ENCODE measurements around the gene ARHGAP22.

ARHGAP22 gene

GRCh38 chr10:48520594-48520993 is 84.3 kb downstream of the ARHGAP22 start:
- TF ChIP-seq GATA3 (IDR thresholded peaks at IDR 0.05; ENCODE audit: low read depth, low read length): no peak
- TF ChIP-seq GATA2 (IDR thresholded peaks at IDR 0.05; ENCODE audit: low read depth, low read length): no peak

DNA sequence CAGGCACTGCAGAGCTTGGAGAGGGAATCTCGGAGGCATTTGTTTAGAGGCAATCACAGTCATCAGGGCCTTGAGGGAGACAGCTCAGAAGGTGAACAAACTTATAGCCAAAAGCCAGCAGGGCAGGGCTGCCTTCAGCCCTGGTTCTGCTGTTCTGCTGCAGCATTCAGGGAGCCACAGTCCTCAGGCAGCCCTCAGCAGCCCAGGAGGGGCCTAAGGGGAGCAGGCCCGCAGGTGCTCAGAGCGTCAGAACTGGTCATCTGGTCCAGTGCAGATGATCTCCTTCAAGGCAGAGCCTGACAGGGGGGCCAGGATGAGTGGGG is 84.7 kb downstream of the ARHGAP22 start:
- no peak for TF ChIP-seq GATA3 (IDR thresholded peaks at IDR 0.05; ENCODE audit: low read depth, low read length)
- TF ChIP-seq GATA2 (IDR thresholded peaks at IDR 0.05; ENCODE audit: low read depth, low read length): no peak

- TF ChIP-seq GATA2 (IDR thresholded peaks at IDR 0.05; ENCODE audit: low read depth, low read length) (peak; percentile 31; the same call in 1 of the 2 replicates), GATA3 (IDR thresholded peaks at IDR 0.05; ENCODE audit: low read depth, low read length) (no peak)
Measured at GRCh38 chr10:48519481-48520183, 85.2 kb downstream of the ARHGAP22 start.

GRCh38 chr10:48518986-48519385 is 85.9 kb downstream of the ARHGAP22 start:
- TF ChIP-seq GATA3 (IDR thresholded peaks at IDR 0.05; ENCODE audit: low read depth, low read length): no peak
- no peak for TF ChIP-seq GATA2 (IDR thresholded peaks at IDR 0.05; ENCODE audit: low read depth, low read length)

- TF ChIP-seq GATA3 (IDR thresholded peaks at IDR 0.05; ENCODE audit: low read depth, low read length) (no peak), GATA2 (IDR thresholded peaks at IDR 0.05; ENCODE audit: low read depth, low read length) (no peak)
Measured at GRCh38 chr10:48517911-48518811, 86.7 kb downstream of the ARHGAP22 start.

DNA sequence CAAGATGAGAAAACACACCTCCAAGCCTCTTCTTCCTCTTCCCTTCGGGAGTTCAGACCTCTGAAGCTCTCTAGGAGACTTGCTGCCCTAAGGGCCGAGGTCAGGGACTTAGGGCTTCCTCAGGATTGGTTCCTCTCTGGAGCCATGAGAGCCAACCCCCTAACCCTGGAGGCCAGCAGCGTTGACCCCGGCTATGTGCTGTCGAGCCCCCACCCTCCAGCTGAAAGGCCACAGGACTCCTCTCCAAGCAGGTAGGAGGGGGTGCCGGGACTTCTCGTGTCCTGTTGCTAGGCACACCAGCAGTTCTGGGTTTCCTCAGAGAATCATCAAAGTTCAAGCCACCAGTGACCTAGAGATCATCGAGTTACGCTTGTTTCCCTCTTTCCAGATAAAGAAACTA is 87.4 kb downstream of the ARHGAP22 start:
- no peak for TF ChIP-seq GATA2 (IDR thresholded peaks at IDR 0.05; ENCODE audit: low read depth, low read length)
- no peak for TF ChIP-seq GATA3 (IDR thresholded peaks at IDR 0.05; ENCODE audit: low read depth, low read length)

DNA sequence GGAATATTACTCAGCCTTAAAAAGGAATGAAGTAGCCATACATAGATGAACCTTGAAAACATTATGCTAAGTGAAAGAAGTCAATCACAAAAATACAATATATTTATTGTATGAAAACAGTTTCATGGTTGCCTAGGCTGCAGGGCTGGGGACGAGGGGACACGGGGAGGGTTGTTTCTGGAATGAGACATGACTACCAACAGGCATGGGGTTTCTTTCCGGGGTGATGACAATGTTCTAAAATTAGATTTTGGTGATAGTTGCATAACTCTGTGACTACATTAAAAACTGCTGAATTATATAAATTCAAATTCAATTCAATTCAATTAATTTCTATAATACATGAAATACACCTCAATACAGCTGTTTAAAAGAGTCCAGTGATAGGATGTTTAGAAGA is 88.0 kb downstream of the ARHGAP22 start:
- TF ChIP-seq GATA2 (IDR thresholded peaks at IDR 0.05; ENCODE audit: low read depth, low read length) (no peak), GATA3 (IDR thresholded peaks at IDR 0.05; ENCODE audit: low read depth, low read length) (no peak)

DNA sequence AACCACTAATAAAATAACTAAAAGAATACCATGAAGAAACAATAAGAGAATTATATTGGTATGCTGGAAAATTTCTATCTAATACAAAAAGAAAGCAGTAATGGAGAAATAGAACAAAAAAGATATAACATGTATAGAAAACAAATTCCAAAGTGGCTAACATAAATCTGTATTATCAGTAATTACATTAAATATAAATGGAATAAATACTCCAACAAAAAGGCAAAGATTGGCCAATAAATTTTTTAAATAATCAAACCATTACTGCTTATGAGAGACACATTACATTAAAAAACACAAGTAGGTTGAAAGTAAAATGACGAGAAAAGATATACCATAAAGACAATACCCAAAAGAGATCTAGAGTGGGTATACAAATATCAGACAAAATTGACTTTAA is 90.0 kb downstream of the ARHGAP22 start:
- TF ChIP-seq GATA2 (IDR thresholded peaks at IDR 0.05; ENCODE audit: low read depth, low read length): no peak
- no peak for TF ChIP-seq GATA3 (IDR thresholded peaks at IDR 0.05; ENCODE audit: low read depth, low read length)

DNA sequence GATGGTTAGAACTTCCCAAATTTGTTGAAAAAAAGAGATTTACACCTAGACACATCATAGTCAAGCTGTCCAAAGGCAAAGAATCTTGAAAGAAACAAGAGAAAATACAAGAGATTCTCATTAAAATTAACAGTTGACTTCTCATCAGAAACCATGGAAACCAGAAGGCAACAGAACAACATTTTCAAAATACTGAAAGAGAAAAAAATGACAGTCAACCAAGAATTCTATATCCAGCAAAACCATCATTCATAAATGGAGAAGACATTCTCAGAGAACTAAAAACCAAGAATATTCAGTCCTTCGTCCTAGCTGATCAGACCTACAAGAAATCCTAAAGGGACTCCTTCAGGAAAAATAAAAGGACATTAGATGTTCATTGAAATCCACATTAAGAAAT is 90.6 kb downstream of the ARHGAP22 start:
- TF ChIP-seq GATA3 (IDR thresholded peaks at IDR 0.05; ENCODE audit: low read depth, low read length) (no peak), GATA2 (IDR thresholded peaks at IDR 0.05; ENCODE audit: low read depth, low read length) (no peak)

DNA sequence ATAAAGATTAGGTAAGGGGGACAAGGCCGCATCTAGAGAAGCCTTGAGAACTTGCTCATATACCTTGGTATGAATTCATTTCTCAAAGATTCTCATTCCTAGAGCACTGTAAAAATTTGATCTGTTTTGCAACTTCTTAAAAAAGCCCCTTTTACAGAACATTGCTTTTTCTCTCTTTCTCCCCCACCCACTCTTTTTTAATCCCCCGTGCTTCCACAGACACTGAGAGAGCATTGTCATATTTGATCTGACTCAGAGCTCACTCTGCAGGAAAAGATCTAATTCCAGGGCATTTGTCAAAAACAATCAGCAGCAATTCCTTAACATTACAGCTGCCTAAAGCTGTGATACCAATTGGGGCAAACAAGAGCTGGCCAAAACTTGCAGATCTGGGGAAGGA is 92.0 kb downstream of the ARHGAP22 start:
- TF ChIP-seq GATA2 (IDR thresholded peaks at IDR 0.05; ENCODE audit: low read depth, low read length) (no peak), GATA3 (IDR thresholded peaks at IDR 0.05; ENCODE audit: low read depth, low read length) (no peak)

- TF ChIP-seq GATA3 (IDR thresholded peaks at IDR 0.05; ENCODE audit: low read depth, low read length) (no peak), GATA2 (IDR thresholded peaks at IDR 0.05; ENCODE audit: low read depth, low read length) (no peak)
Measured at GRCh38 chr10:48511875-48512231, 93.0 kb downstream of the ARHGAP22 start.

DNA sequence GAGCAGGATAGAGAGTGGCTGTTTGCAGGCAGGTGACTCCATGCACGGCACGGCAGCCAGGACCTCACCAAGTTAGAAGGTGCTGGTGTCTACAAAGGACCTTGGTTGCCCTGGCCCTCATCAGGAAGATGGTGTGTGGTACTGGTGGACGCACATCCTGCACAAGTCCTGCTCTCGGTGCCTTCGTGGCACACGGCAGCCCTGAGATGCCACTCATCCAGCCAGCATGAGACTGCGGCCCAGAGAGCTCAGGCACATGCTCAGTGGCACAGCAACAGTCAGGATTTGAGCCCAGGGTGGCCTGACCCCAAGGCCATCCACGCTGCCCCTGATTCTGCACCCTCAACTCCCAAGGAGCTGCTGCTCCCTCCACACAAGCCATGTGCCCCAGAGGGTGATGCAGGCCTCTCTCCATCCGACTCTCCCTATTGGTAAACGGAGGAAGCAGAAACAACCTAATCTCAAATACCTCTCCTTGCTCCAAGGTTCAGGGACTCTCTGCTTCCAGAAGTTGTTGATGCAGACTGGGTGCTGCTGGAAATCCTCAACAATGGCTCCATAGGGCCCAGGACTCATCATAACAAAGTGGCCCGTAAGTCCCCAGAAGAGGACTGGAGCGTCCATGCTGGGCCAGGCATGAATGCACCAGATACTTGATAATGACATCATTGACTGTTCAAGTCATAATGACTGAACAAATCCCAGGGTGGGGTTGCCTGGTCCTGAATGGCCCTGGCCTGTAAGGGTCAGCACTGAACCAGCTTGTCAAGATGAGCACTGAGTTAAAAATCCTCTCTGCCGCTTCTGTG is 93.6 kb downstream of the ARHGAP22 start:
- TF ChIP-seq GATA3 (IDR thresholded peaks at IDR 0.05; ENCODE audit: low read depth, low read length): no peak

- TF ChIP-seq GATA3 (IDR thresholded peaks at IDR 0.05; ENCODE audit: low read depth, low read length): no peak
- no peak for TF ChIP-seq GATA2 (IDR thresholded peaks at IDR 0.05; ENCODE audit: low read depth, low read length)
Measured at GRCh38 chr10:48509974-48510692, 94.7 kb downstream of the ARHGAP22 start.
